Measurements from ENCODE around the gene TOPORS.

Gene TOPORS

GRCh38 chr9:32503008-32503407 lies 49.4 kb downstream of the TOPORS start:
- no peak for DNase-seq (ENCODE audit: low read depth in 3 of 3)

- no peak for DNase-seq (ENCODE audit: low read depth in 3 of 3)
Observed at GRCh38 chr9:32502464-32502863, 49.9 kb downstream of the TOPORS start.

- no peak for DNase-seq (ENCODE audit: low read depth in 3 of 3)
Observed at GRCh38 chr9:32501868-32502267, 50.5 kb downstream of the TOPORS start.

DNA sequence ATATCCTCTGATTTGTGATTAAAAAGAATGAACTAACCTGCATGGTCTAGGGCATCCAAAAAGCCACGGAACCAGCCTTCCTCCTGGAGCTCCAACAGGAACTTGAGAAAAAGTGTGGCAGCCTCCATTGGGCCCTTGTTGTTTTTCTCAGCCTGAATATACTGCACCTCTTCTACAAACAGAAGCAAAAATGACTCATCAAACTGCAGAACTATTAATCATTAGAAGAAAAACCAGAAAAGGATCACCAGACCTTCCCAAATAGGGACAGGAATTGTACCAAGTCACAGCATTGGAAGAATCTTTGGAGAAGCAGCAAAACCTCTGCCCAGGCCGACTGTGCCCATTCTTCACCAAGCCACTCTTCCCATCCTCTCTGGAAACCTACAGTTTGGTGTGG lies 51.6 kb downstream of the TOPORS start:
- no peak for DNase-seq (ENCODE audit: low read depth in 3 of 3)

- no peak for DNase-seq (ENCODE audit: low read depth in 3 of 3)
Observed at GRCh38 chr9:32497921-32498320, 54.5 kb downstream of the TOPORS start.

- no peak for DNase-seq (ENCODE audit: low read depth in 3 of 3)
Observed at GRCh38 chr9:32490601-32491000, 61.8 kb downstream of the TOPORS start.
